Tibial artery (tissue), 4 donors: ENCODE results near the gene EPB42.

ENCODE experiments used
- DNase-seq, 2 donors: peaks; one replicate each; pipeline ENCODE4 v3.0.0-alpha.2; 2019
- H3K27ac ChIP-seq, 2 donors: fragments of 200-600 bp; sonication (generic) in 1 of 2; 1 replicate in 1 of 2; 2 replicates in 1 of 2; pipeline ENCODE4 v1.5.1; 2018 to 2019; ENCODE audit warnings: mild to moderate bottlenecking in 1 of 2
- H3K27me3 ChIP-seq, 2 donors: fragments of 200-600 bp; sonication (generic) in 1 of 2; one replicate each; pipeline versions ENCODE4 v1.5.1 to v1.6.0; 2016 to 2019
- H3K36me3 ChIP-seq, 3 donors: fragments of 200-600 bp; sonication (generic) in 2 of 3; one replicate each; pipeline ENCODE4 v1.5.1; 2016 to 2019; ENCODE audit warnings: mild to moderate bottlenecking in 2 of 3
- H3K4me1 ChIP-seq, 4 donors: fragments of 200-600 bp; sonication (generic) in 2 of 4; 1 replicate in 3 of 4; 2 replicates in 1 of 4; pipeline ENCODE4 v1.5.1; 2016 to 2019
- H3K4me3 ChIP-seq, 2 donors: fragments of 200-600 bp; sonication (generic) in 1 of 2; 1 replicate in 1 of 2; 2 replicates in 1 of 2; pipeline ENCODE4 v1.5.1; 2018 to 2019; ENCODE audit warnings: mild to moderate bottlenecking in 2 of 2
- H3K9me3 ChIP-seq, 3 donors: fragments of 200-600 bp; sonication (generic) in 1 of 3; one replicate each; pipeline ENCODE4 v1.5.1; 2016 to 2019
- CTCF ChIP-seq, 2 experiments: fragments of 200-600 bp in 1 of 2; fragments of 450-650 bp in 1 of 2; IDR thresholded peaks; one replicate each; pipeline ENCODE4 v1.5.1; 2017 to 2019; ENCODE audit warnings: antibody characterized with exemption in 2 of 2, mild to moderate bottlenecking in 1 of 2, moderate library complexity in 1 of 2
- intact Hi-C: fragments of 100-400 bp; cut with DNase I; formaldehyde crosslinking; loops from one replicate; pipeline ENCODE4 v1.15.0; 2023; ENCODE audit warnings: low total_unique reads

EPB42 gene

GRCh38 chr15:43190178-43190577, 30.6 kb downstream of the EPB42 start:
- H3K4me3 ChIP-seq, result no peak overlapping the region

GRCh38 chr15:43189296-43189695, 31.5 kb downstream of the EPB42 start:
- Histone ChIP-seq H3K4me3 (no peak overlapping the region), H3K9me3 (no peaks in the 10 kb centered on the region), H3K27me3 (no peaks in the 10 kb centered on the region), H3K4me1 (peaks cover 0 to 35% (median 17%) of the 10 kb centered on the region in 4 donors), H3K27ac (no peak overlapping the region), H3K36me3 (peaks cover 47 to 53% (median 48%) of the 10 kb centered on the region in 3 donors)
- no peak for TF ChIP-seq CTCF (IDR thresholded peaks at IDR 0.05)
- DNase-seq, result no peak
- intact Hi-C loops, result no loop called here

More at GRCh38 chr15:43190178-43190577, 30.6 kb downstream of the EPB42 start:
- no peak for DNase-seq
- no peaks in the 10 kb centered on the region for H3K27me3 ChIP-seq
- H3K9me3 ChIP-seq, result no peaks in the 10 kb centered on the region
- H3K4me1 ChIP-seq, result peaks cover 0 to 32% (median 17%) of the 10 kb centered on the region in 4 donors
- H3K27ac ChIP-seq, result no peak overlapping the region
- intact Hi-C loops, result loop anchor here (10.0 kb wide), 1 partner anchor 95 kb away; no protein-coding TSS in a partner anchor
- no peak for TF ChIP-seq CTCF (IDR thresholded peaks at IDR 0.05)
- H3K36me3 ChIP-seq, result peaks cover 53 to 62% (median 55%) of the 10 kb centered on the region in 3 donors

GRCh38 chr15:43187544-43188155, 33.2 kb downstream of the EPB42 start:
- Histone ChIP-seq H3K27ac (no peak overlapping the region), H3K27me3 (no peaks in the 10 kb centered on the region), H3K4me1 (peaks cover 0 to 35% (median 17%) of the 10 kb centered on the region in 4 donors), H3K9me3 (no peaks in the 10 kb centered on the region), H3K4me3 (no peak overlapping the region), H3K36me3 (peaks cover 36 to 42% (median 42%) of the 10 kb centered on the region in 3 donors)
- intact Hi-C loops, result no loop called here
- TF ChIP-seq CTCF (IDR thresholded peaks at IDR 0.05), result peak; percentile 28 to 46
- DNase-seq, result no peak

- intact Hi-C loops, result no loop called here
- peak overlapping the region; percentile 94 to 97 for H3K27ac ChIP-seq
- TF ChIP-seq CTCF (IDR thresholded peaks at IDR 0.05), result no peak
- peak overlapping the region; percentile 85 to 97 for H3K4me3 ChIP-seq
- H3K36me3 ChIP-seq, result peaks cover 19 to 38% (median 25%) of the 10 kb centered on the region in 3 donors
- no peaks in the 10 kb centered on the region for H3K9me3 ChIP-seq
- DNase-seq, result no peak
- H3K27me3 ChIP-seq, result no peaks in the 10 kb centered on the region
- peaks cover 0 to 35% (median 21%) of the 10 kb centered on the region in 4 donors for H3K4me1 ChIP-seq
Measured at GRCh38 chr15:43186003-43186353, 34.8 kb downstream of the EPB42 start.

- peak; percentile 95 to 96 for DNase-seq
- Histone ChIP-seq H3K27me3 (no peaks in the 10 kb centered on the region), H3K27ac (peak within 1 kb of the TSS; percentile 94 to 97), H3K36me3 (peaks cover 13 to 38% (median 19%) of the 10 kb centered on the region in 3 donors), H3K9me3 (no peaks in the 10 kb centered on the region), H3K4me1 (peaks cover 0 to 35% (median 21%) of the 10 kb centered on the region in 4 donors), H3K4me3 (peak within 1 kb of the TSS; percentile 85 to 97)
- intact Hi-C loops, result no loop called here
- peak; percentile 24 to 36 for TF ChIP-seq CTCF (IDR thresholded peaks at IDR 0.05)
Measured at GRCh38 chr15:43185157-43186002, 35.4 kb downstream of the EPB42 start, which contains the start of gene CCNDBP1. TSS of gene CCNDBP1 (plus strand) at chr15:43185403. CDS start at chr15:43185499, 96 bp downstream.
